GM12873 (cell line): Measurements from ENCODE around the gene CEP192.

ENCODE experiments used
- CTCF ChIP-seq: IDR thresholded peaks from 2 replicates; pipeline ENCODE4 v1.5.1; 2012; ENCODE audit warnings: low read depth, mild to moderate bottlenecking, moderate library complexity, low read length, control low read depth; ENCODE audit not compliant: insufficient read depth; ENCODE audit errors: missing control alignments

CEP192 gene

DNA sequence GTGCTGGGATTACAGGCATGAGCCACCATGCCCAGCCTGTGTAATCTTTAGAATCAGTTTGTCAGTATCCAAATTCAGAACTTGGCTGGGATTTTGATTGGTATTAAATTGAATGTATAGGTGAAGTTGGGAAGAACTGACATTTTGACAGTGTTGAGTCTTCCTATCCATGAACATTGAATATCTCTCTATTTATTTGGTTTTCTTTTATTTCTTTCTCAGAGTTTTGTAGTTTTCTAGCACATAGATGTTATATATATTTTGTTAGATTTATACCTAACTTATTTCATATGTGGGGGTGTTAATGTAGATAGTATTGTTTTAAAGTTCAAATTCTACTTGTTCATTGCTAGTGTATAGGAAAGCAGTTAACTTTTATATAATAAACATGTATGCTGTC lies 31.5 kb downstream of the CEP192 start:
- TF ChIP-seq CTCF = no peak

DNA sequence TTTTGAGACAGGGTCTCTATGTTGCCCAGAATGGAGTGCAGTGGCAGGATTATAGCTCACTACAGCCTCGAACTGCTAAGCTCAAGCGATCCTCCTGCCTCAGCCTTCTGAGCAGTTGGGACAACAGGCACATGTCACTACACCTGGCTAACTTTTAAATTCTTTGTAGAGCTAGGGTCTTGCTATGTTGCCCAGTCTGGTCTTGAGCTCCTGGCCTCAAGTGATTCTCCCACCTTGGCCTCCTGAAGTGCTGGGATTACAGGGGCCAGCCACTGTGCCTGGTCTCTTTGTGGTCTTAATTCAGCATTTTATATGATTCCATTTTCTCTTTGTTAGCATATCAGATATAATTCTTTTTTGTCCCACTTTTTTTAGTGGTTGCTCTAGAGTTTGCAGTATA lies 34.1 kb downstream of the CEP192 start:
- TF ChIP-seq CTCF = no peak

- TF ChIP-seq CTCF = no peak
Observed at GRCh38 chr18:13026583-13027270, 35.6 kb downstream of the CEP192 start.

DNA sequence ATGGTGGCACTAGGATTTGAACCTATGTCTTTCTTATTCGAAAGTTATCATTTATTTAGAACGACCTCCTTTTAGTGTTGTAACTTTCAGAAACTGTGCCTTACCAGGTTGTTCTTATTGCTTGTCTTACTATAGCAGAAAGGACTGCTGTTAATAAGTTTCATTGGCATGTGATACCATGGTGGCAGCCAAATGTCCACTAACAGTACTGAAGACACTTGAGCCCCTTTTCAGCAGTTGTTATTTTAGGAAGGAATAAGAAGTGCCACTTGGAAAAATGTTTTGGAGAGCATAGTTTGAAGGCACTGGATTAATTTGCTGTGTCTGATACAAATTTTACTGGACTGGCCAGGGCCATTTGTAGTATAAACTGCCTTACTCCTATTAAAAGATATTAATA lies 37.7 kb downstream of the CEP192 start:
- no peak for TF ChIP-seq CTCF

- no peak for TF ChIP-seq CTCF
Observed at GRCh38 chr18:13032173-13032572, 41.0 kb downstream of the CEP192 start.

DNA sequence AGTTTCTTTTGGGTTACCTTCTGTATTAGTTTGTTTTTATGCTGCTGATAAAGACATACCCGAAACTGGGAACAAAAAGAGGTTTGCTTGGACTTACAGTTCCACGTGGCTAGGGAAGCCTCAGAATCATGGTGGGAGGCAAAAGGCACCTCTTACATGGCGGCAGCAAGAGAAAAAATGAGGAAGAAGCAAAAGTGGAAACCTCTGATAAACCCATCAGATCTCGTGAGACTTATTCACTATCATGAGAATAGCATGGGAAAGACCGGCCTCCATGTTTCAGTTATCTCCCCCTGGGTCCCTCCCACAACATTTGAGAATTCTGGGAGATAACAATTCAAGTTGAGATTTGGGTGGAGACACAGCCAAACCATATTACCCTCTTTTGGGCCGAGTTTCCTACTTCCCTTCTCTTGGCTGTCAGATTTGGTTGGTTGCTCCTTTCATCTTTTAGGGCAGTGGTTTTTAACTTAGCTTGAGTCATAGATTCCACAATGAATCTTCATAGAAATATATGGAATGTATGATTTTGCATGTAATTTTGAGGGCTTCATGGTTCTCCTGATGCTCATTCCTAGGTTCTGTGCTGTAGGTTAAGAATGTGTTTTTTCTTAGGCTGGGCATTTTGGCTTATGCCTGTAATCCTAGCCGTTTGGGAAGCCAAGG lies 44.2 kb downstream of the CEP192 start:
- no peak for TF ChIP-seq CTCF

- no peak for TF ChIP-seq CTCF
Observed at GRCh38 chr18:13036622-13037320, 45.6 kb downstream of the CEP192 start.
